Transverse colon (tissue), 4 donors: Measurements from ENCODE around the gene ERBB3.
A peak's percentile ranks its signal among the peaks of the same experiment; 100 is the strongest.

ENCODE experiments used
- POLR2AphosphoS5 ChIP-seq, 3 donors: sonication (generic); formaldehyde crosslinking; IDR thresholded peaks; one replicate each; pipeline ENCODE4 v1.6.1; 2016; ENCODE audit warnings: antibody characterized with exemption in 3 of 3
- TF ChIP-seq, protein P1 (sequence below), 5 experiments: fragments of 200-600 bp in 3 of 5; fragments of 450-650 bp in 2 of 5; sonication (generic) in 3 of 5; IDR thresholded peaks; 1 replicate in 2 of 5; 2 replicates in 3 of 5; pipeline ENCODE4 v1.5.1; 2016 to 2017; ENCODE audit warnings: antibody characterized with exemption in 5 of 5, inconsistent platforms in 3 of 5, mild to moderate bottlenecking in 2 of 5, moderate library complexity in 1 of 5

DNA sequence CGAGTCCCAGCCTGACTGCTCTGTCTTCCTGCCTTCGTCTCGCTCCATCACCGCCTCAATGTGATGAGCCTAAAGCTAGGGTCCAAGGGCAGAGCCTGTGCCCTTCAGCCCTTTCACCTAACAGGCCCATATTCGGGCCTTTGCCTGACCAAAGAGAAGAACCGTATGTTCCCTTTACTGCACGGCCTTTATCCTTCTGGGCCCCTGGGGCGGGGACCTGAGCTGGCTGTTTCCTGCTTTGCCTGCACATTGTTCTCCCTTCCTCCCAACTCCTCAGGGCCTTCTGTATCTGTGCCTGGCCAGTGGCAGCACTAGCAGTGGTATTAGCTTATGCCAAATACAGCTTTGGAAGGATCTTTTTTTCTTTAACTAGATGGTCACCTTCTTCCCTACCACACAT is 63.9 kb downstream of the ERBB3 start:
- TF ChIP-seq, protein P1, sequence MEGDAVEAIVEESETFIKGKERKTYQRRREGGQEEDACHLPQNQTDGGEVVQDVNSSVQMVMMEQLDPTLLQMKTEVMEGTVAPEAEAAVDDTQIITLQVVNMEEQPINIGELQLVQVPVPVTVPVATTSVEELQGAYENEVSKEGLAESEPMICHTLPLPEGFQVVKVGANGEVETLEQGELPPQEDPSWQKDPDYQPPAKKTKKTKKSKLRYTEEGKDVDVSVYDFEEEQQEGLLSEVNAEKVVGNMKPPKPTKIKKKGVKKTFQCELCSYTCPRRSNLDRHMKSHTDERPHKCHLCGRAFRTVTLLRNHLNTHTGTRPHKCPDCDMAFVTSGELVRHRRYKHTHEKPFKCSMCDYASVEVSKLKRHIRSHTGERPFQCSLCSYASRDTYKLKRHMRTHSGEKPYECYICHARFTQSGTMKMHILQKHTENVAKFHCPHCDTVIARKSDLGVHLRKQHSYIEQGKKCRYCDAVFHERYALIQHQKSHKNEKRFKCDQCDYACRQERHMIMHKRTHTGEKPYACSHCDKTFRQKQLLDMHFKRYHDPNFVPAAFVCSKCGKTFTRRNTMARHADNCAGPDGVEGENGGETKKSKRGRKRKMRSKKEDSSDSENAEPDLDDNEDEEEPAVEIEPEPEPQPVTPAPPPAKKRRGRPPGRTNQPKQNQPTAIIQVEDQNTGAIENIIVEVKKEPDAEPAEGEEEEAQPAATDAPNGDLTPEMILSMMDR (IDR thresholded peaks at IDR 0.05) = no peak
- peak in 2 of 3 donors; percentile 22 to 24 for TF ChIP-seq POLR2AphosphoS5 (IDR thresholded peaks at IDR 0.05)
